ENCODE data around the gene DPF3. TPM values are rescaled to one million over a fixed set of nuclear protein-coding genes. Genes with fewer than 3 reads are reported as not detected.

DPF3 gene
- total and polyA plus RNA-seq, 2 of the 13 experiments (the other 11 are each of a cell fraction or from before 2014, with no cell fraction given): 0.09 to 0.60 TPM

GRCh38 chr14:72776701-72777261 lies 117.1 kb downstream of the DPF3 start (continued):
- TF ChIP-seq PBX3 (CRISPR knock-in tag; IDR thresholded peaks at IDR 0.05; ENCODE audit: borderline replicate concordance): no peak
- 0 out of 2 replicates have a peak, but pooled peaks have one; percentile 50 for TF ChIP-seq ZNF761 (CRISPR knock-in tag; conservative IDR thresholded peaks at IDR 0.05)
- no peak for TF ChIP-seq ZNF780A (CRISPR knock-in tag; IDR thresholded peaks at IDR 0.05)
- no peak for TF ChIP-seq ZNF646 (CRISPR knock-in tag; IDR thresholded peaks at IDR 0.05)
- no peak for TF ChIP-seq PCBP2 (optimal IDR thresholded peaks at IDR 0.05; ENCODE audit: low read depth, low read length, poor library complexity, severe bottlenecking)
- TF ChIP-seq MXD1 (CRISPR knock-in tag; IDR thresholded peaks at IDR 0.05): no peak
- no peak for TF ChIP-seq ZNF660 (CRISPR knock-in tag; IDR thresholded peaks at IDR 0.05; ENCODE audit: borderline replicate concordance, low read depth)
- peak; percentile 42; the same call in 1 of the 2 replicates for TF ChIP-seq PHF8 (CRISPR knock-in tag; IDR thresholded peaks at IDR 0.05)
- TF ChIP-seq GPN1 (CRISPR knock-in tag; IDR thresholded peaks at IDR 0.05; ENCODE audit: borderline replicate concordance): no peak
- TF ChIP-seq JUN (CRISPR knock-in tag; IDR thresholded peaks at IDR 0.05): 0 out of 2 replicates have a peak, but pooled peaks have one; percentile 38
- 0 out of 2 replicates have a peak, but pooled peaks have one; percentile 38 for TF ChIP-seq KDM4B (CRISPR knock-in tag; IDR thresholded peaks at IDR 0.05)
- peak; percentile 89 for TF ChIP-seq ETV5 (CRISPR knock-in tag; IDR thresholded peaks at IDR 0.05; ENCODE audit: borderline replicate concordance)
- no peak for TF ChIP-seq BRCA1 (CRISPR knock-in tag; IDR thresholded peaks at IDR 0.05)
- TF ChIP-seq TRAFD1 (CRISPR knock-in tag; IDR thresholded peaks at IDR 0.05; ENCODE audit: borderline replicate concordance): no peak
- TF ChIP-seq RARG (CRISPR knock-in tag; IDR thresholded peaks at IDR 0.05; ENCODE audit: low read depth): no peak
- peak; percentile 50; the same call in 1 of the 2 replicates for TF ChIP-seq SIX1 (CRISPR knock-in tag; IDR thresholded peaks at IDR 0.05; ENCODE audit: borderline replicate concordance)
- TF ChIP-seq ZNF724P (CRISPR knock-in tag; IDR thresholded peaks at IDR 0.05; ENCODE audit: borderline replicate concordance): no peak
